Effector CD4-positive, alpha-beta T cell (primary cell): Measurements from ENCODE around the gene PTPRM.

ENCODE experiments used
- DNase-seq: peaks from one replicate; pipeline ENCODE4 v3.0.0-alpha.2; 2020

The PTPRM gene

DNA sequence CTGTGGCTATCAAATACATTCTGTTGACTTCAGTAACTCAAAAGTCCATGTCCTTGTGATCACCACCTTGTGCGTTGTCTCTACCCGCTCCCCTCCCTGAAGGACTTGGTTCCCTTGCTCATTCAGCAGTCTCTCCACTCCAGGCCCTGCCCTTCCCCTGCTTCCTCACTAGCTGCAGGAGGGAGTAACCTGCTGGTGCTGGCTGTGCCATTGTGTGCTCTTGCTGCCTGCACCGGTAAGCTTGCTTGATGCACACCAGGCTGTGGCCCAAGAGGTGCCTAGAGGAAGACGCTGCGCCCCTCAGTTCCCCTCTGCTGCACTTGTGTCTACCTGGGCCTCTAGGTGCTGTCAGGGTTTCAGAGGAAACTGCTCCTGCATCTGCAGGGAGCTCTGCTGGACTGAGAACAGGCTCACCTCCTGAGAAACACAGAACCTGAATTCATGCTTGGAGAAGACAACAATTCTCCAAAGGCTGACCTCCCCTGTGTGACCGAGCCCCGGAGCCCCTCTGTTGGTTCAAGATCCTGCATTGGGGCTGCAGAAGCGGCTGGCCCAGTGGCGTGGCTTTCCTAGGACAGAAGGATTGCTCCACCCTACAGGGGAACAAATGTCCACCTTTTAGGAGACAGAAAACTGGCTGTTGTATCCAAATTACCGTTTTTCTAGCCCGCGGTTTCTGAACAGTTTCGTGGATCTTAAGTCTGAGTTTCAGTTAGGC lies 33.6 kb downstream of the PTPRM start:
- no peak for DNase-seq

DNA sequence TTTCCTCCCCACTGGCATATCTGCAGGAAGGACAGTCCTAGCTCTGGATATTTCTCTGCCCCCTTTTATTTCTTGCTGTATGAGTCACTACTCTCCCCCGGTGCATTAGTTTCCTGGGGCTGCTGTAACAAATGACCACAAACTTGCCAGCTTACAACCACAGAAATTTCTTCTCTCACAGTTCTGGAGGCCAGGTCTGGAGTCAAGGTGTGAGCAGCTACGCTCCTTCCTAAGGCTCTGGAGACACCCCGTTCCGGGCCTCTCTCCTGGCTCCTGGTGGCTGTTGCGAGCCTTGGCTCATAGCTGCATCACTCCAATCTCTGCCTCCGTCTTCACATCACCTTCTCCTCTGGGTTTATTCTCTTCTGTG lies 34.1 kb downstream of the PTPRM start:
- DNase-seq: no peak

DNA sequence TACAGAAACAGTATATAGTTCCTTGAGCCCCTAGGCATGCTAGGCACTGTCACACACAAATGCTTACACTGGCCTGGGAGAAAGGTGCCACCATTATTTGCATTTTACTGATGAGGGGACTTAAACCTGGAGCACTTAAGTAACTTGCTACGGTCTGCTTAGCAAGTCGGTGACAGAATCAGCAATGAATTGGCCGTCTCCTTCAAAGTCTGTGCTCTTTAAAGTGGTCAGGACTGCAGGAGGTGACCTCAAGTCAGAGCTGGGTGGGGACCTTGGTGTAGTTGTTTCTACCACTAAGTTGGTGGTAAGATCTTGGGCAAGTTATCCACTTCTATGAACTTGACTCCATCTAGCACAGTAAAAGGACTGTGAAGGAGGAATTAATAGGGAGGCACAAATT lies 34.8 kb downstream of the PTPRM start:
- no peak for DNase-seq

DNA sequence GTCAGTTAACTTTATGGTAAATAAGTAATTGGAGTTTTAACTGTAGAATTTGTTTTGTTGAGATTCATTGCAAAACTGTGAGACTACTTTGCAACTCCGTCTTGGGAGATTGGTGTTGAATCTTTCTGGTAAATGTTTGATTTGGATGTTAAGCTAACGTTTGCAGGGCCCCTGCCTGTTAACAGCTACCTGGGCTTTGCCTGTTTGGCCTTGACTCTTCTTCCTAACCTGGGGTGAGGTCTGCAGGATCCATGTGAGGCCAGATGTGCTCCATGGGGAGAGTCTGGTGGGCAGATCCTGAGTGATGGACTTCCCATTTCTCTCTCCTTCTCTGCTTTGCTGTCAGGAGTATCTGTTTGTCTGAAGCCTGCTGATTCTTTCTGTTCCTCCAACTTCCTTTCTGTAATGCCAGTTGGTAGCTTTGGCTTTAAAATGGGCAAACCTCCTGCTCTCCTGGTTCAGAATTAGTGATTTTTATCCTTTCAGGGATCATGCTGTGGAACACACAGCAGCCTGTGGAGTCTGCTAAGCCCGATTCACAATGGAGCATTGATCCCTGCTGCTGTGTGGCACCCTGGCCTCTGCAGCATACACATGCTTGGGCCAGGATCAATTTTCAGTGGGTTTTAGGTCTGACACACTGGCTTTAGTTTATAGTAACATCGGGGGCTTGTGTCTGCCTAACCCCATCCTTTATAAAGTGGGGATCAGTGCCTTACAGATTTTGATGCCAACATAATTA lies 36.3 kb downstream of the PTPRM start:
- DNase-seq: no peak

DNA sequence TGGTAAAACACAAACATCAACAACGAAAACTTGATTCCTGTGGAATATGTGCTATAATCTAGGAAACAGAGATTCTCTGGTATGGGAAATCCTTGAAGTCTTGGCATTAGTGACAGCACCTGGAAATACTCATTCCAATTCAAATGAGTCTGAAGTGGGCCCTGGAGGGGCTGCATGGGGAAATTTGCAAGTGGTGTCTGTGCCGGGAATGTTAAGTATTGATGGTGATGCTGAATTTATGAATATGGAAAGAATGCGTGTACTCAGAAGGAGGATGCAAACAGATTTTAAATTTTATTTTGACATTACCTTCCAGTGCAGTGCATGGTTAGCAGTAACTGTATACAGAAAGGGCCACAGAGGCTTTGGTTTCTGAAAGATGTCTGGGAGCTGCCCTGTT lies 37.2 kb downstream of the PTPRM start:
- no peak for DNase-seq

DNA sequence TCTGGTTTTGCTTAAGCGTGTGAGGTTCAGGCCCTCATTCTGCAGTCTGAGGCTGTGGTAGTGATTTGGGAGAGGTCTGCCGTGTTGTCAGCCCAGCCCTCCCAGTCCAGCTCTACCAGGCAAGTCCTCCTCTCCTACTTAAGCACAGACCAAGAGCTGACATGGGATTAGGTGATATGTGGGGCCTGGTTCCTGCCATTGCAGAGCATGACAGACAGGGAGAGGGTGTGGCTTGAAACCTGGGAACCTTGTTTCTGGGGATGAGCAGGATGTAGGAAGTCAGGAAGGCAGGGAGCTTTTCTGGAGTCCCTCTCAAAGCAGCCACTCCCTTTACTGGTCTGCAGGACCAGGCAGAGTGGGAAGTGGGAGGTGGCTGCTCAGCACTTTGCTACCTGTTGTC lies 38.6 kb downstream of the PTPRM start:
- DNase-seq: no peak

DNA sequence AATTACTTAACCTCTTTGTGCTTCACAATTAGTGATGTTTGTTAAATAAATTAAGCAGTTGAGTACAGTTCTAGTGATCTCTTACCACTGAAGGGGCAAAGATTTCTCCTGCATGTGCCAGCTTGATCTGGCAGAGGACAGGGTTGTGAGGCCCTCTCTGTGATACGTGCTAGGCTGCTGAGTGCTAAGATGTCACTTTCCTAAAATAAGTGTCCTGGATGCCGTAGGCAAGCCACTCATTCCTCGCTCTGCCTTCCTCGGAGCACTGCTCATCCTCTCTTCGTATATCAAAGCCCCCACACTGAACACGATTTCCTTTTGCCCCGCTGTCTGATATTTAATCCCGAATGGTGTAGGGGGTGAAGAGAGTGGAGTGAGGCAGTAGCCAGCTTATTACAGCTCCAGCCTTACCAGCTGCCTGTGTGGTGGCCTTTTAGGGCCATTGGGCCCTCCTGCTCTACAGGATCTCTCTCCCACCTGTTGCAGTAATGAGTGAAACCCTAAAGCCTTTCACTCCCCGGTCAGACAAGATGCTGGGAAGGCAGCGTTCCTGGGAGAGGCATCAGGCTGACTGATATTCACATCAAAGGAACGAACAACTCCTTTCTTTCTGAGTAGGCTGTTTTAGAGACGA lies 40.5 kb downstream of the PTPRM start:
- DNase-seq: no peak

DNA sequence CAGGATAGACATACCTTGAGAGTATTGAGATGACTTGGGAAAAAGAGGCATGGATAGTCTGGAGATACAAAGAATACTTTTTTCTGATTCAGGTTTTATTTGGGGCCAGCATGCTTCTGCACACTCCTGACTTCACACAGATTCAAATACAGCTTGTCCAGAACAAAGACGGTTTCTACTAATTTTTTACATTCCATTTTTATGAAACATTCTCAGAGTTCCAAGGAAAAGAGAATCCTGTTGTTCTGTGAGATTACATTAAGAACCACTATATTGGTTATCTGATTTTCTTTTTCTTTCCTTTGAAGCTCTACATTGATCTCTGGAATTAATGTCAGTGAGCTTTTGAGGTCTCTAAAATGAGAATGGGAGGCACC lies 41.0 kb downstream of the PTPRM start:
- no peak for DNase-seq

DNA sequence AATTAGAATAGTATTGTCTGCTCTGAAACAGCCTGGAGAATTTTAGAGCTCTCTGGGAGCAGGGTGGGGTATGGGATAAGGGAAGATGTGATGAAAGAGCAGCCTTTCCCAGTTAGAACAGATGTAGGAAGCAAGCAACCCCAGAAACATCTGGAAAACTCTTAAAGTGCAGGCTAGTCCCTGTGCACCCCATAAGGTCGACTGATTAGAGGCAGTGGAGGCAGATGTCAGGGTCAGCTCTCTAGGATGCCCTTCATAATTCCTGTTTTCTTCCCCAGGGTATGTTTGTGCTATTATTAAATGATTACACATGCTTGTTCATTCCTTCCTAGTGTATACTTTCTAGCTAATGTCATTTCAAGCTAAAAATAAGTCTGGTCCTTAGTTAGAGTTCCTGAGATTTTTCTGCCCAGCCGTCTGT lies 41.7 kb downstream of the PTPRM start:
- no peak for DNase-seq

DNA sequence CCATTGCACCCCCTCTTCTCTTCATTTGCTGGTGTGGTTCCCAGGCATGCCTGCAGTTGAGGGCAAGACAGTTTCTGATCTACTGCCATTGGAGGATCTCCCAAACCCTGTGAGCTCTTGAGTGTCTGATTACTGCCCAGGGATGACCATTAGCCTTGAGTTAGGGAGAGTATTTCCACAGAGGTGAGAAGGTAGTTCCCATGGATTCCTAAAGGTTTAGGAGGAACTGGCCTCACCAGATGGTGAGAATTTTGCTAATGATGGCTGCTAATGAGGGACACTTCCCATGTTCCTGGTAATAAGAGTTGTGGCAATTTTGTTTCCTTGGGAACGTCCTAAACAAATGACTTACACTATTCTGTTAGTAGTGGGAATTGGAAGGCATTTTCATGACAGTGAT lies 42.5 kb downstream of the PTPRM start:
- DNase-seq: no peak

DNA sequence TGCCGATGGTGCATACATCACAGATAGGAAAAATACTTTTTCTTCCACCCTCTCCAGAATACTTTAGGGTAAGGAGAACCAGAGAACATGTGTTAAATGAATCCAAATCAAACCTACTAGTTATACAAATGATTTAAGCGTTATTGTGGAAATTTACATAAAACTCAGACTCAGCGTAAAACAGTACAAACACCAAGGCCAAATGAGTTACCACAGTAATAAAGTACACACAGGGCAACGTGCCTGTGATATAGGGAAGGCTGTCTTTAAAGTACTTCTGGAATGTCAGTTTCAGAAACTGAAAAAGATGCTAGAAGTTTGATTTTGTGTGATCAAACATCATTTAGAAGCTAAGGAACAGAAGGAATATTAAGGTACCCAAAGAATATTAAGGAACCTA lies 46.9 kb downstream of the PTPRM start:
- no peak for DNase-seq

DNA sequence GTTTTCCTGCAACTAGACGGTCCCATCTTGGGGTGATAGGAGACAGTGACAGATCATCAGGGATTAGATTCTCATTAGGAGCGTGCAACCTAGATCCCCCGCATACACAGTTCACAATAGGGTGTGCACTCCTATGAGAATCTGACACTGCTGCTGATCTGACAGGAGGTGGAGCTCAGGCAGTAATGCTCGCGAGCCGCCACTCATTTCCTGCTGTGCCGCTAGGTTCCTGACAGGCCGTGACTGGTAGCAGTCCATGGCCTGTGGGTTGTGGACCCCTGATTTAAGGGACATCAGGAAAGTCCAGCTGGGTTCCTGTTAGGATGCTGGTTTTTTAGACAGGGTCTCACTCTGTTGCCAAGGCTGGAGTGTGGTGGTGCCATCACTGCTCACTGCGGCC lies 48.7 kb downstream of the PTPRM start:
- DNase-seq: no peak

DNA sequence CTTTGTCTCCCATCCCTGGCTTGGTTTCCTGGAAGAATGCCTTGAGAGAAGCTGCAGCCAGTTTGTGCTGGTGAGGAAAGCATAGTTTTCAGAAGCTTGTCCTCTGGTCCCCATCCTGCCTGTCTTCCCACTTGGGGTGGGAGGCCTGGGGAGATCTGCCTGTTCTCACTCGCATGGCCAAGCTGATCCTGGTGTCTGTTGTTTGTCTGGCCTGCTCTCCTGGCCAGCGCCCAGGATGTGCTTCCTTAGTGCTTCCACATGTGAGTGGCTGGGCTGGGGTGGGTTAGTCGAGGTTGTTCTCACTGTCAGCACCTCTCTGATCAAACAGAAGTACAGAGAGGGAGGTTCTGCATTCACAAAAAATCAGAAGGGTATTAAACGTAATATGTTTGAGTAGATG lies 49.5 kb downstream of the PTPRM start:
- DNase-seq: no peak

DNA sequence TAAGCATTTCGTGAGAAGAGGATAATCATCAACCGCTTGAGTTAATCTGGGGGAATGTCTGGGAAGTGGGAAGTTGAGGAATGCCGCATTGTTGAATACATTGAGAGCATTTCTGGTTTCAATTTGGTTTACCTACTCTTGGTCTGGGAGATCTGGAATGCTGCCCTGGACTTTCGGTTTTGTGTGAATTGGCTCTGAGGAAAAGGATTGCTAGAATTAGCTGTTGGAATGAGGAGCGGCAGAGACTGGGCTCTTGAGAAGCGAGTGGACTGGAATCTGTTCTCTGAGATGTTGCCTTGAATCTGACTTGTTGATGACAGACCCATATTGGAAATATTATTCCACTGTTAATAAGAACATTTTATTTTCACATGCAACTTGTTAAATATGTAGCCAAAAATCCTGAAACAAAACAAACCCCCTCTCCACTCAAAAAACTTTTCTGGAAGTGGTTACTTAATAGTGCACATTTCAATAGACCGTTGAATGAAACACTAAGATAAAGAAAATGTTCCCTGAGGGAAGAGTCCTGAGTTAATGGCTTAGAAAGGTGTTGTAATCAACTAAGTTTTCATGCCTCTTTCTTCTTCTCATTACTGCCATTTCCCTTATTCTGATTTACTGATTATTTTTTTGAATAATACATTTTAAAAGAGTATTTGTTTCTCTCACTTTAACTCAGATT lies 50.8 kb downstream of the PTPRM start:
- no peak for DNase-seq

DNA sequence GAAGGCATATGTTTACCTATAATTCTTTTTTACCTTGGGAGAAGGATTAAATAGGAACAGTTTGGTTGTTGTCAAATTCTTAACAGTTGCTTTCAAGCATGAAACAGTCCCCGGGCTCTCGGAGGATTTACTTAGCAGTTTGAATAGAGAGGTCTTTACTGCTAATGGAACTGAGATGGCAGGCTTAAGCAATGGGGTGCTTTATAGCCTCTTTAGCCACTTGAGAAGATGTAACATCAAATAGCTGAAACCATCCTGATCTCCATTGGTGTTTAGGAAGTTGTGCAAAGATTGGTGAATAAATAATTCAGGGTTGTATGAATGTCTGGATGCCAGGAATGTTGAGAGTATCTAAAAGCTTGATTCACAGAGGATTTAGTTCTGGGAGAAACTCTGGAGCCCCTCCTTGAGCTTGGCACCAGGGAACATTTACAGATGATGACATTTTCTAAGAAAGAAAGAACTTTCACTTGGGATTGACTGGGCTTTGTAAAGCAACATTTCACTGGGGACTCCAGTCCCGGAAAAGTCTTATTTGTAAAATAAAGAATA lies 51.9 kb downstream of the PTPRM start:
- DNase-seq: no peak

DNA sequence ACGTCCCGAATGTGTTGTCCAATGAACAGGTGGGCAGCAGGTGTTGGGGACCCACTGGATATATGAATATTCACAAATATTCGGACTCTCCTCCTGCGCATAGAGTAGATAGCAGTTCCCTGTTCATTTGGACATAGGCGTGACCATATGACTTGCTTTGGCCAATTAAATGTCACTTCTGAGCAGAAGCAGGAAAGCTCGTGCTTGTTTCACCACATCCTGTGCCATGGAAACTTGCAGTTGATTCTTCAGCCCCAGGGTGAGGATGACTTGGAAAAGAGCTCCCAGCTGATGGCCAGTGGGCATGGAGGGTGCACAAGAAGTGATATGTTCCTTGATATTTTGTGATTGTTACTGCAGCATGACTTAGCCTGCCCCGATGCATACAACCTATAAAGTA lies 52.6 kb downstream of the PTPRM start:
- no peak for DNase-seq

DNA sequence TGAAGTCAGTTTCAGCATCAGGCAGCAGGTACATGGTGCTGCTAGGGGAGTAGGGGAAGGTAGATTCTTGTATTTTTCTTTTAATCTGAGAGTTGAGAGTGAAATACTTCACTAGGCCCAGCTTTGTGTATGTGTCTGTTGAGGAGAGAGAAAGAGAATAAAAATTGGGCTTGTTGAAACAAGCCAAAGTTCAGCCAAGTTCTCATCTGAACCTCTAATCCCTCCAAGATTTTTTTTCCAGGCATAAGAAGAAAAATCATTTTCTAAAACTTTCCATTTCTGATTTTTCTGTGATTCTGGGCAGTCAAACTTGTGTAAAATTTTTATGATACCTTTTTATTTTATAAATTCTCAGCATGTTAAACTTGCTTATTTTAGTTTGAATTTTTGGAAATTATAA lies 55.6 kb downstream of the PTPRM start:
- no peak for DNase-seq

DNA sequence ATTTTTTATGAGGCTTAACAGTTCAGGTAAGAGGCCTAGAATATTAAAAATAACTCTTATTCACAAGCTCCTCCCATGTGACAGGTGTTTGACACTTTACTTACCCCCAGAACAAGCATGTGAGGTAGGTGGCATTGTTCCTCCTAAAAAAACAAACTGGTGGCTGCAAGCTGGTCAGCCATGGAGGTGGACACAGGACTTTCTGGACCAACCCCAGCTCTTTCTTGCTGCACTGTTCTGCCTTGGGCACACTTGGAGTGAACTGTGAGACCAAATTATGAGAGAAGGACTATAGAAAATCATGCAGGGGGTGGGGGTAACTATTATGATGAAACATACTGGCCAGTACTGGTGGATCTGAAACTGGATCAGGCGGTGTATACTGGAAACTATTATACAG lies 56.6 kb downstream of the PTPRM start:
- no peak for DNase-seq

DNA sequence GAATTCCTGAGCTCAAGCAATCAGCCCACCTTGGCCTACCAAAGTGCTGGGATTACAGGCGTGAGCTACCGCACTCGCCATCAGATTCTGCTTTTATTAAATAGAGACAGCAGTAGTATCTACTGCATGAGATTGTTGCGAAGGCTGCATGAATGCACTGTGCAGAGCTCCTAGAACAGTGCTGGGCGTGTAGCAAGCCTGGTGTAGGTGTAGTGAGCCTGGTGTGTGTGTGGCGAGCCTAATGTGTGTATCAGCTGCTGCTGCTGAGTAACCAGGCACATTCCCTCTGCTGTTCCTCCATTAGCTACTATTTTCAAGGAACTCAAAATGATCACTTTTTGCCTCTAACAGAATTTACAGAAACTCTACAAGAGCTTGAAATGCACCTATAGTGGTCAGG lies 57.6 kb downstream of the PTPRM start:
- no peak for DNase-seq

DNA sequence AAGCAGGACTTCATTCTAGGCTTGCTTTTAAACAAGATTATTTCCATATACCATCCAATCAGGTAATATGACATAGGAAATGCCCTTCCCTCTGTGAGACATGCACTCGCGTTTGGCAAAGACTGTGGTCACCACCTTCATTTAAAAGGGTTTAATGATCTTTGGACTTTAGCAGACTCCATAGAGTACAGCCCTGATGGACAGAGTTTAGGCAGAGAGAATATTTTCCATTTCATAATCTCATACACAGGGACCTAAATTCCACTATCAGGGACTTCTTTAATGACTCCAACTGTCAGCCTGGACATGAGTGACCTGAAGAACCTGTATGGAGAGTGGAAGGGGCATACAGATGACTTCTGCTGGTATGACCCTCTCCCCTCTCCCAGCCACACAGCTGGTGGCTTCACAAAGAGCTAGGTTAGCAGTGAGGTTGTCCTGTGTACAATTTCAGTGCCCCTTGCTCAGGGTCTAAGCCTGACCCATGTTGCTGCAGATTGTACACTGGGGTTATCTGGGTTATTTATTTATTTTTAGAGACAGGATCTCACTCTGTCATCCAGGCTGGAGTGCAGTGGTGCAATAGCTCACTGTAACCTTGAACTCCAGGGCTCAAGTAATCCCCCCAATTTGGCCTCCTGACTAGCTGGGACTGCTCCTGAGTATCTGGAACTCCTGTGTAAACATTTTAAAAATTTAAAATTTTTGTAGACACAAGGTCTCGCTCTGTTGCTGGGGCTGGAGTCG lies 59.2 kb downstream of the PTPRM start:
- DNase-seq: no peak

DNA sequence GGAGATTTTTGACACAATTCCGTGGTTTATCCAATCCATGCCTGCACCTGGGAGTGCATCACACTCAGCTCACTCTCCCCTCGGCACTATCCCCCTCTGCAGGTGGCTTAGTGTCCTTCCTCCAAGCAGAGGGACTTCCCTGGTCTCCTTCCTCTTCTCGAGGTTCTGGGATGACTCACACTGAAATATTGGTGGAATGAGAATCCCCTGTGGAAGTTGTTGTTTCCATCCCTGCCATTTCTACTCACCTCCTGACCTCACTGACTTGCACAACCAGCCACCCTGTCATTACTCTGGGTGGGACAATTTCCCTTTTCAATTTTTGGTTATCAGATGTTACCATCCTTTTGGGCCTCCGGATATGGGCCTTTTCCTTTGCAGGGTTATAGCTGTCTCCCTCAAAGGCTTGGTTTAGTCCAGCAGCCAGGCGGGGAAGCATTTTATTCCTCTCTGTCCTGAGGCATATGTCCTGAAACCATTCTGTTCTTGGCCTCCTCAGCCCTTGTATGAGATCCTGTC lies 59.9 kb downstream of the PTPRM start:
- DNase-seq: no peak

DNA sequence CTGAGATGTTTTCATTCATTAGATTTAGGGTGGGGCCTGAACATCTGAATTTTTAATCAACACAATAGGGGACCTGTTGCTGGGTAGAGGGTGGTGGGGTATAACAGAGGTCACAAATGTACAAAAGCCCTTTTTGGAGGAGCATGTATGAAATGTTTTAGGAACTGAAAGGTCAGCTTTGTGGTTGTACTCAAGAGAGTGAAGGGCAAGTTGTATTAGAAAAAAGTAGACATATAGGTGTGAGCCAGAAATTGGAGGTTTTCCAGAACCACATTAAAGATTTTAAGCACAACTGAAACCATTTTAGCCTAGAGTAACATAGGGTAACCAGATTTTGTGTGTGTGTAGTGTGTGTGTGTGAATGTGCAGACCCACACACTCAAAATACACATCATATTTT lies 62.3 kb downstream of the PTPRM start:
- DNase-seq: no peak
